SU-DHL-6 (cell line): ENCODE data around the gene TXN2.

Source experiments
- CTCF ChIP-seq: fragments of 200-600 bp; sonication (generic); IDR thresholded peaks from one replicate; pipeline ENCODE4 v1.5.1; 2017; ENCODE audit warnings: antibody characterized with exemption, mild to moderate bottlenecking, low read length, moderate library complexity; ENCODE audit not compliant: insufficient read depth, poor library complexity, severe bottlenecking
- EZH2phosphoT487 ChIP-seq: fragments of 200-600 bp; sonication (generic), shearing (Covaris generic); conservative IDR thresholded peaks from 2 replicates; pipeline ENCODE4 v1.6.1; 2018; ENCODE audit warnings: mild to moderate bottlenecking, antibody characterized with exemption, low read length, moderate library complexity, mixed read lengths

- no peak for TF ChIP-seq CTCF
- no peak for TF ChIP-seq EZH2phosphoT487
Measured at GRCh38 chr22:36463783-36464184, 17.7 kb downstream of the TXN2 start.
